Mesendoderm (in vitro differentiated cells): Measurements from ENCODE around the gene MXD3.

ENCODE experiments used
- DNase-seq: peaks from one replicate; pipeline ENCODE4 v3.0.0; 2013
- H2AK5ac ChIP-seq: 2 replicates; pipeline ENCODE4 v1.6.1; 2013; ENCODE audit warnings: low read length, inconsistent platforms
- H2BK120ac ChIP-seq: 2 replicates; pipeline ENCODE4 v1.6.1; 2013; ENCODE audit warnings: low read depth, mild to moderate bottlenecking, low read length, moderate library complexity, mixed read lengths
- H2BK15ac ChIP-seq: replicated peaks from 2 replicates; pipeline ENCODE4 v1.6.1; 2013; ENCODE audit warnings: low read depth, mild to moderate bottlenecking, moderate library complexity
- H2BK5ac ChIP-seq: 2 replicates; pipeline ENCODE4 v1.6.1; 2013; ENCODE audit warnings: low read length, inconsistent platforms
- H3K18ac ChIP-seq: 2 replicates; pipeline ENCODE4 v1.6.1; 2013; ENCODE audit warnings: mild to moderate bottlenecking, low read length, mixed read lengths
- H3K23ac ChIP-seq: one replicate; pipeline ENCODE4 v1.6.1; 2013; ENCODE audit warnings: low read length
- H3K27ac ChIP-seq: 2 replicates; pipeline ENCODE4 v1.5.1; 2013; ENCODE audit warnings: low read depth, mild to moderate bottlenecking, inconsistent platforms, low read length, moderate library complexity
- H3K27me3 ChIP-seq: 2 replicates; pipeline ENCODE4 v1.6.1; 2013; ENCODE audit warnings: low read length, control low read depth, mild to moderate bottlenecking, inconsistent platforms; ENCODE audit not compliant: insufficient read depth, poor library complexity
- H3K36me3 ChIP-seq: 2 replicates; pipeline ENCODE4 v1.6.1; 2013; ENCODE audit warnings: low read length, inconsistent platforms; ENCODE audit not compliant: control insufficient read depth, insufficient read depth
- H3K4ac ChIP-seq: one replicate; pipeline ENCODE4 v1.6.1; 2013; ENCODE audit warnings: low read depth, mild to moderate bottlenecking, low read length, moderate library complexity
- H3K4me1 ChIP-seq: 2 replicates; pipeline ENCODE4 v1.6.1; 2013; ENCODE audit warnings: low read depth, low read length, inconsistent platforms; ENCODE audit not compliant: control insufficient read depth
- H3K4me2 ChIP-seq: 2 replicates; pipeline ENCODE4 v1.6.1; 2013; ENCODE audit warnings: low read length
- H3K4me3 ChIP-seq: 2 replicates; pipeline ENCODE4 v1.5.1; 2013; ENCODE audit warnings: mild to moderate bottlenecking, low read length
- H3K56ac ChIP-seq: one replicate; pipeline ENCODE4 v1.6.1; 2013; ENCODE audit warnings: low read length
- H3K79me1 ChIP-seq: 2 replicates; pipeline ENCODE4 v1.6.1; 2013; ENCODE audit warnings: low read length, inconsistent platforms
- H3K79me2 ChIP-seq: 2 replicates; pipeline ENCODE4 v1.6.1; 2013; ENCODE audit warnings: mild to moderate bottlenecking, low read length; ENCODE audit not compliant: control insufficient read depth, insufficient read depth
- H3K9ac ChIP-seq: 2 replicates; pipeline ENCODE4 v1.6.1; 2013; ENCODE audit warnings: low read length, inconsistent platforms
- H4K5ac ChIP-seq: one replicate; pipeline ENCODE4 v1.6.1; 2013; ENCODE audit warnings: low read length
- H4K8ac ChIP-seq: one replicate; pipeline ENCODE4 v1.6.1; 2013; ENCODE audit warnings: low read depth, mild to moderate bottlenecking, control low read depth, low read length, moderate library complexity
- WGBS: extraction: QIAGEN DNeasy Blood & Tissue Kit; methylation state at CpG from one replicate; pipeline ENCODE4 v1.1.7; 2013; ENCODE audit warnings: low lambda C conversion rate, missing lambda C conversion rate; ENCODE audit not compliant: insufficient coverage; ENCODE audit errors: extremely low coverage; 5-methylcytosine and 5-hydroxymethylcytosine counted together

MXD3 gene

GRCh38 chr5:177269976-177270375 lies 41.7 kb downstream of the MXD3 start:
- H3K4me3 ChIP-seq = no peak overlapping the region
- no peak overlapping the region for H3K9ac ChIP-seq
- WGBS = no CpG with 5 or more reads among the region's 3 CpGs
- no peak overlapping the region for H2BK15ac ChIP-seq
- H3K27ac ChIP-seq = no peak overlapping the region
- H2BK5ac ChIP-seq = no peak overlapping the region
- no peaks in the 10 kb centered on the region for H3K27me3 ChIP-seq
- no peak overlapping the region for H2BK120ac ChIP-seq
- H3K4ac ChIP-seq = no peak overlapping the region
- H3K56ac ChIP-seq = no peak overlapping the region
- no peak overlapping the region for H4K5ac ChIP-seq
- H3K79me2 ChIP-seq = no peaks in the 10 kb centered on the region
- H3K18ac ChIP-seq = no peak overlapping the region
- H4K8ac ChIP-seq = no peak overlapping the region
- DNase-seq = no peak
- H3K23ac ChIP-seq = no peak overlapping the region
- no peak overlapping the region for H3K4me2 ChIP-seq
- H2AK5ac ChIP-seq = no peak overlapping the region
- no peaks in the 10 kb centered on the region for H3K4me1 ChIP-seq
- no peaks in the 10 kb centered on the region for H3K79me1 ChIP-seq
- peaks cover 9% of the 10 kb centered on the region for H3K36me3 ChIP-seq

GRCh38 chr5:177269232-177269895 lies 42.3 kb downstream of the MXD3 start:
- no peak overlapping the region for H3K4me2 ChIP-seq

DNA sequence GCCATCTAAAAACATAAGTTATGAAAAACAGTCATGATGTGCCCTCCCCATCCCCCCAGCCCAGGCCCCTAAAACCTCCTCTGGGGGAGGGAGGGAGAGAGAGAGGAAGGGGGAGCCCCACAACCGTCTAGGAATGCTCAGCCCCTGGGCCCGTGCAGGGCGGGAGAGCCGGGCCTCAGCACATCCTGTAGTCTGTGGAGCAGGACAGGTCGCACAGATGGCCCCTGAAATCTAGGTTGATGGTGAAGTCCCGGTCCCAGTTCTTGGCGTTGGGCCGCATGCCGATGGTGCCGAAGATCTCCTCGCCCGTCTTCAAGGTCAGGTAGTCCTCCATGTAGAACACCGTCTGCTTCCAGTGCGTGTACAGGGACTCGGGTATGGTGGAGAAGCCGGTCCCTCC lies 46.3 kb downstream of the MXD3 start:
- no peaks in the 10 kb centered on the region for H3K79me2 ChIP-seq
- no peaks in the 10 kb centered on the region for H3K27me3 ChIP-seq
- no peak overlapping the region for H2AK5ac ChIP-seq
- no peak overlapping the region for H3K4me3 ChIP-seq
- H3K4me2 ChIP-seq = no peak overlapping the region
- no peak overlapping the region for H3K4ac ChIP-seq
- peaks cover 9% of the 10 kb centered on the region for H3K36me3 ChIP-seq
- no peaks in the 10 kb centered on the region for H3K4me1 ChIP-seq
- H3K9ac ChIP-seq = no peak overlapping the region
- no peak overlapping the region for H2BK5ac ChIP-seq
- no peak overlapping the region for H2BK120ac ChIP-seq
- H3K27ac ChIP-seq = no peak overlapping the region
- H4K5ac ChIP-seq = no peak overlapping the region
- no peak overlapping the region for H3K18ac ChIP-seq
- no peak for DNase-seq
- no peak overlapping the region for H3K56ac ChIP-seq
- no peak overlapping the region for H3K23ac ChIP-seq
- H3K79me1 ChIP-seq = no peaks in the 10 kb centered on the region
- WGBS = no CpG with 5 or more reads among the region's 16 CpGs
- no peak overlapping the region for H2BK15ac ChIP-seq
- no peak overlapping the region for H4K8ac ChIP-seq

More at GRCh38 chr5:177269232-177269895, 42.3 kb downstream of the MXD3 start:
- Histone ChIP-seq H3K56ac (no peak overlapping the region), H2BK5ac (no peak overlapping the region), H2BK15ac (no peak overlapping the region), H2BK120ac (no peak overlapping the region), H3K27me3 (no peaks in the 10 kb centered on the region), H3K36me3 (peaks cover 9% of the 10 kb centered on the region), H3K9ac (no peak overlapping the region), H3K79me2 (no peaks in the 10 kb centered on the region), H3K18ac (no peak overlapping the region), H4K5ac (no peak overlapping the region), H2AK5ac (no peak overlapping the region), H3K4me1 (no peaks in the 10 kb centered on the region), H3K79me1 (no peaks in the 10 kb centered on the region), H4K8ac (no peak overlapping the region), H3K23ac (no peak overlapping the region), H3K4me3 (no peak overlapping the region), H3K27ac (no peak overlapping the region), H3K4ac (no peak overlapping the region)
- no CpG with 5 or more reads among the region's 7 CpGs for WGBS
- no peak for DNase-seq

DNA sequence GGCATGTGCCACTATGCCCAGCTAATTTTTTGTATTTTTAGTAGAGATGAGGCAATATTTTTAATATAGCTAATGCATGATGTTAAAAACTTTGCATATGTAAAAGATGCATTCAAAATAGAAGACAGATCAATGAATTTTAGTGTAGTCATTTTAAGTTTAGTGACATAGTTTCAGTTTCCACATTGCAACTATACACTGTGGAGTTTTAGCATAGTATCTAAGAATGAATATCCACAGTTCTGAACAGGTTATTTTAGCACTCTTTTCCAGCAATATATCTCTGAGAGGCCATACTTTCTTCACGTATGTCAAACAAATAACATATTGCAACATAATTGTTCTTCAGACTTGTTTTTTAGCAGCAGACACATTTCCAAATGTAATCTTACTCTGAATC lies 47.5 kb downstream of the MXD3 start:
- Histone ChIP-seq H3K4me3 (no peak overlapping the region), H3K27ac (no peak overlapping the region), H3K18ac (no peak overlapping the region), H3K79me2 (no peaks in the 10 kb centered on the region), H3K27me3 (no peaks in the 10 kb centered on the region), H4K5ac (no peak overlapping the region), H3K4me1 (no peaks in the 10 kb centered on the region), H3K9ac (no peak overlapping the region), H3K79me1 (no peaks in the 10 kb centered on the region), H3K4me2 (no peak overlapping the region), H3K36me3 (peaks cover 9% of the 10 kb centered on the region), H3K56ac (no peak overlapping the region), H2BK15ac (no peak overlapping the region), H2BK120ac (no peak overlapping the region), H3K4ac (no peak overlapping the region), H3K23ac (no peak overlapping the region), H2BK5ac (no peak overlapping the region), H2AK5ac (no peak overlapping the region), H4K8ac (no peak overlapping the region)
- WGBS = no CpG with 5 or more reads among the region's 1 CpG
- no peak for DNase-seq

- no peak for DNase-seq
- H3K36me3 ChIP-seq = peaks cover 12% of the 10 kb centered on the region
Observed at GRCh38 chr5:177261510-177261909, 50.2 kb downstream of the MXD3 start.

DNA sequence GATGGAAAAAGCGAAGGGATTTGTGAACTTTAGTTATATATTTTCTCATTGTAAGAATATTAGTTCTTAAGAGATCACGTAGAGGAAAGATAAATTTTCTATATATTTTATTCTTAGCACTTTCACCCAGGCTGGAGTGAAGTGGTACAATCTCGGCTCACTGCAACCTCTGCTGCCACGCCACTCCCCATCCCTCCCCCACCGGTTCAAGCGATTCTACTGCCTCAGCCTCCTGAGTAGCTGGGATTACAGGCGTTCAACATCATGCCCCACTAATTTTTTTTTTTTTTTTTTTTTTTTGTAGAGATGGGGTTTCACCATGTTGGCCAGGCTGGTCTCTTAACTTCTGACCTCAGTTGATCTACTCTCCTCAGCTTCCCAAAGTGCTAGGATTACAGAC lies 50.7 kb downstream of the MXD3 start:
- Histone ChIP-seq H3K23ac (no peak overlapping the region), H2BK15ac (no peak overlapping the region), H3K4me2 (no peak overlapping the region), H3K27me3 (no peaks in the 10 kb centered on the region), H3K9ac (no peak overlapping the region), H2BK5ac (no peak overlapping the region), H3K4me3 (no peak overlapping the region), H3K4me1 (no peaks in the 10 kb centered on the region), H3K18ac (no peak overlapping the region), H2BK120ac (no peak overlapping the region), H3K4ac (no peak overlapping the region), H3K79me1 (peaks cover 2% of the 10 kb centered on the region), H4K8ac (no peak overlapping the region), H3K27ac (no peak overlapping the region), H4K5ac (no peak overlapping the region), H3K36me3 (peaks cover 12% of the 10 kb centered on the region), H3K79me2 (no peaks in the 10 kb centered on the region), H3K56ac (no peak overlapping the region), H2AK5ac (no peak overlapping the region)
- WGBS = 100% methylated on average over 1 of the region's 7 CpGs
- DNase-seq = no peak

More at GRCh38 chr5:177261510-177261909, 50.2 kb downstream of the MXD3 start:
- Histone ChIP-seq H2BK15ac (no peak overlapping the region), H4K8ac (no peak overlapping the region), H2BK5ac (no peak overlapping the region), H3K9ac (no peak overlapping the region), H2AK5ac (no peak overlapping the region), H3K4ac (no peak overlapping the region), H3K79me2 (no peaks in the 10 kb centered on the region), H3K18ac (no peak overlapping the region), H3K56ac (no peak overlapping the region), H4K5ac (no peak overlapping the region), H3K79me1 (peaks cover 2% of the 10 kb centered on the region), H3K4me1 (no peaks in the 10 kb centered on the region), H3K4me3 (no peak overlapping the region), H2BK120ac (no peak overlapping the region), H3K27ac (no peak overlapping the region), H3K23ac (no peak overlapping the region), H3K4me2 (no peak overlapping the region), H3K27me3 (no peaks in the 10 kb centered on the region)
- WGBS = no CpG with 5 or more reads among the region's 1 CpG
